ENCODE measurements around the gene ASB8.
A peak's percentile ranks its signal among the peaks of the same experiment; 100 is the strongest.

Gene ASB8
- 30.8 to 48.0 reads per million in 2 experiments for total RNA-seq

GRCh38 chr12:48157018-48157888, at the start of gene ASB8:
Gene ASB8 (minus strand): TSS chr12:48157515. CDS start chr12:48153496, 4,019 bp downstream.
- peak; percentile 99 for DNase-seq (ENCODE audit: low read depth)

GRCh38 chr12:48203192-48203591, 45.9 kb upstream of the ASB8 start, which contains the start of gene OR10AD1:
Gene OR10AD1 (minus strand): TSS chr12:48203292. CDS start chr12:48203292, 0 bp downstream.
- DNase-seq (ENCODE audit: low read depth): no peak

- DNase-seq (ENCODE audit: low read depth): no peak
Observed at GRCh38 chr12:48202766-48203165, 45.5 kb upstream of the ASB8 start.

- DNase-seq (ENCODE audit: low read depth): no peak
Observed at GRCh38 chr12:48201516-48201915, 44.2 kb upstream of the ASB8 start.

- no peak for DNase-seq (ENCODE audit: low read depth)
Observed at GRCh38 chr12:48201091-48201490, 43.8 kb upstream of the ASB8 start.

GRCh38 chr12:48199774-48200221, 42.5 kb upstream of the ASB8 start:
- DNase-seq (ENCODE audit: low read depth): no peak

GRCh38 chr12:48198985-48199384, 41.7 kb upstream of the ASB8 start:
- DNase-seq (ENCODE audit: low read depth): no peak

- DNase-seq (ENCODE audit: low read depth): no peak
Observed at GRCh38 chr12:48198672-48198971, 41.3 kb upstream of the ASB8 start.

- peak; percentile 82 for DNase-seq (ENCODE audit: low read depth)
Observed at GRCh38 chr12:48197971-48198671, 40.8 kb upstream of the ASB8 start.

GRCh38 chr12:48197549-48197970, 40.2 kb upstream of the ASB8 start:
- no peak for DNase-seq (ENCODE audit: low read depth)

- no peak for DNase-seq (ENCODE audit: low read depth)
Observed at GRCh38 chr12:48194799-48195201, 37.5 kb upstream of the ASB8 start.

GRCh38 chr12:48193623-48194022, 36.3 kb upstream of the ASB8 start:
- no peak for DNase-seq (ENCODE audit: low read depth)

GRCh38 chr12:48192861-48193260, 35.5 kb upstream of the ASB8 start:
- no peak for DNase-seq (ENCODE audit: low read depth)

GRCh38 chr12:48191096-48191495, 33.8 kb upstream of the ASB8 start:
- no peak for DNase-seq (ENCODE audit: low read depth)

GRCh38 chr12:48189331-48190125, 32.2 kb upstream of the ASB8 start:
- DNase-seq (ENCODE audit: low read depth): peak; percentile 56

- no peak for DNase-seq (ENCODE audit: low read depth)
Observed at GRCh38 chr12:48187916-48188695, 30.8 kb upstream of the ASB8 start.

GRCh38 chr12:48185181-48185919, 28.0 kb upstream of the ASB8 start:
- DNase-seq (ENCODE audit: low read depth): no peak

- DNase-seq (ENCODE audit: low read depth): no peak
Observed at GRCh38 chr12:48184549-48184922, 27.2 kb upstream of the ASB8 start.

GRCh38 chr12:48183876-48184548, 26.7 kb upstream of the ASB8 start:
- DNase-seq (ENCODE audit: low read depth): no peak

Measured in T follicular helper cell (primary cell).